ENCODE results near the gene HIGD1A.
"Not testable (repeated sequence)": the region's sequence is repeated elsewhere in the genome, so short reads cannot be mapped to it uniquely, and the experiment has no call there.

Gene HIGD1A

DNA sequence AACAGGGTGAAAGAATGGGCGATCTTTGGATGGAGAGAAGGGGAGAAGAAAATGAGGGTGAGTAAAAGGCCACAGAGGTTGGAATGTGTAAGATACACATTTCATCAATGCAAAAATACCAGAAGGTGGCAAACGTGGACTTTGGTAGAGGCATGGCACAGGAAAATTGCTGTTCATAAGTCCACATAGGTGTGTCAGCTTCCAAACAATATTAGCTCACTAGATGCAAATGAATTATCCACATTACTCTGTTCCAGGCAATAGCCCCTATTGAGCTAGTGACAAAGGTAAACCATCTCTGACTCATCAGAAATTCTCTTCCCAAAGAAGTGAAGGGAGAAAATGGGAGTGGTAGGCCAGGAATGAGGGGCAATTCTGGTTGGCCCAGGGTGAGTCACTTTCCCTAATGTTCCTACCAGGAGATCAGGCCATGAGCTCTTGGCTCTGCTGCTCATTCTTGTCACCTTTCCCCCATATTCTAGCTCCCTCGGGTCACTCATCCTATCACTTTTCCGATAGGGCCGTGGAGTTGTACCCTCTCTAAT lies 24.9 kb upstream of the HIGD1A start:
- no peak for DNase-seq

DNA sequence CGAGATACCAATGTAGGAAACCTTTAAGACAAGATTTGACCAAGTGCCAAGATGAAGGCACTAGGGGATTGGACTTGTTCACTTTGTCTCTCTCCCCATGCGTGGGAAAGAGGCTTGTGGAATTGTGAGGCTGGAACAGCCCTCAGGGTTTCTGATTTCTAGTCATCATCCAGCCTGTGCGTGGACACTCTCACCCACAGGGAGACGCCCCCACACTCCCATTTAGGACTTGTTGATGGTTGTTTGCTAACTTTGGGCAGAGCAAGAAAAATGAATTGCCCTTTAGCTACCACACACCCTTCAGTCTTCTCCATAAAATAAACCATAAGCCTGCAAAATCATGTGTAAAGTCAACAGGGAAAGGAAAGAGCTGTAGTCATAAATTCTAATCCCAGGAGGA lies 23.4 kb upstream of the HIGD1A start:
- DNase-seq, result no peak

DNA sequence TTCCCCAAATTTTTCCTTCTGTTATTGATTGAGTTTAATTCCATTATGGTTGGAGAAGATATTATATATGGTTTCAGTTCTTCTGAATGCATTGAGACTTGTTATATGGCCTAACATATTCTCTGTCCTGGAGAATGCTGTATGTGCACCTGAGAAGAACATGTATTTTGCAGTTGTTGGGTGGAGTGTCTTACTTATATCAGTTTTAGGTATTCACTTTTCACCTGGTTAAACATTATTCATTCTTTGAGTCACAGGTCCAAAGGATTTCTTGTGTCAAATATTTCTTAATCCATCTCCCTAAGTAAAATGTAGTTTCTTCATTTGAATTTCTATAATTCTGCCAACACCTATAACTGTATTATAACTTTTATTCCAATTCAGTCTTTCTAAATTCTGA lies 22.7 kb upstream of the HIGD1A start:
- no peak for DNase-seq

DNA sequence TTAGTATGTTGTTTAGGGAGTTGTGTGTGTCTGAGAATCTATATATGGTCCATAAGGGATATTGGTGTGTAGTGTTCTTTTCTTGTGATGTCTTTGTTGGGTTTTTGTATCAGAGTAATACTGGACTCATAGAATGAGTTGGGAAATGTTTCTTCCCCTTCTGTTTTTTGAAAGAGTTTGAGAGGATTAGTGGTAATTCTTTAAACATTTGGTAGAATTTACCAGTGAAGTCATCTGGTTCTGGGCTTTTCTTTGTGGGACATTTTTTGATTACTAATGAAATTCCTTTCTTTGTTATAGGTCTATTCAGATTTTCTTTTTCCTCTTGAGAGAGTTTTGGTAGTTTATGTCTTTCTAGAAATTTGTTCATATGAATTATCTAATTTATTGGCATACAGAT lies 21.9 kb upstream of the HIGD1A start:
- DNase-seq, result no peak

DNA sequence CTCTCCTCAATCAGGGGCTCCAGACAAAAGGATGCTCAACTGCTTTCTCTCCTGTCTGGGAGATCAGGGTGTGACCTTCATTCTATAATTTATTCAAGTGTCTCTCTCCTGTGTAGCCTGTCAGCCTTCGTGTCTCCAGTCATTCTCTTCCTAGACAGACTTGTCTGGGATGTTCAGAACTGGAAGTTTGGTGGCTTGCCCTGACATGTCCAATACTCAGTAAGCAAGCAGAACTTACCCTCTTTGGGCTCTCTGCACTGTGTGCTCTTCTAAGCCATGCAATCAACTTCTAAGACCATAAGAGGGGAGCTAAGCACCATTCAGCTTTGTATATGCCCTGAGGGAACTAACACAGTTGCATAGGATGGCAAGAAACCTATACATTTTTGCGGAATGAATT lies 19.1 kb upstream of the HIGD1A start:
- DNase-seq, result no peak

DNA sequence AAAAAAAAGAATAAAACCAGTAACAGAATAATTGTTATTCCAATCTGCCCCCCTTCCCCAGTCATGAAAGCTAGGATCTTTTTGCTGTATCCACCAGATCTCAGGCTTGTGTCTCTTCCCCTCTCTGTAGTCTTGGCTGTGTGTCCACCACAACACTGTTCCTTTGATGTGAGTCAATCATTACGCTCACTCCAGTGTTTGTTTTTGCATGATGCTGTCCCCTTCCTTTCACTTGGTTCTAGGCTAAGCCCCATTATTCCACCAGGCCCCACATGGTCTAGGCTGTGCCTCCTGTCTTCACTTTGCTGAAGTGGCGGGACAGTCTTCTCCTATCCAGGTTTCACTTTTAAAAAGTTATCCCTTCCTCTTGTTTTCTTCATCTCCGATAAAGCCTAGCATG lies 18.5 kb upstream of the HIGD1A start:
- no peak for DNase-seq

DNA sequence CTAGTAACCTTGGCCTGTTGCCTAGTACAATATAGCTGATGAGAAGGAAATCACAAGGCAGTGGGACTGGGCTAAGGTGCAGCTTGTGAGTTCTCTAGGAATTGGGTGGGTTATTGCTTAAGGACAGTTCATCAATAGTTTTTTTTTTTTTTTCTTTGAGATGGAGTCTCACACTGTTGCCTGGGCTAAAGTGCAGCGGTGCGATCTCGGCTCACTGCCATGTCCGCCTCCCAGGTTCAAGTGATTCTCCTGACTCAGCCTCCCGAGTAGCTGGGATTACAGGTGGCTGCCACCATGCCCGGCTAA lies 16.4 kb upstream of the HIGD1A start:
- no peak for DNase-seq

DNA sequence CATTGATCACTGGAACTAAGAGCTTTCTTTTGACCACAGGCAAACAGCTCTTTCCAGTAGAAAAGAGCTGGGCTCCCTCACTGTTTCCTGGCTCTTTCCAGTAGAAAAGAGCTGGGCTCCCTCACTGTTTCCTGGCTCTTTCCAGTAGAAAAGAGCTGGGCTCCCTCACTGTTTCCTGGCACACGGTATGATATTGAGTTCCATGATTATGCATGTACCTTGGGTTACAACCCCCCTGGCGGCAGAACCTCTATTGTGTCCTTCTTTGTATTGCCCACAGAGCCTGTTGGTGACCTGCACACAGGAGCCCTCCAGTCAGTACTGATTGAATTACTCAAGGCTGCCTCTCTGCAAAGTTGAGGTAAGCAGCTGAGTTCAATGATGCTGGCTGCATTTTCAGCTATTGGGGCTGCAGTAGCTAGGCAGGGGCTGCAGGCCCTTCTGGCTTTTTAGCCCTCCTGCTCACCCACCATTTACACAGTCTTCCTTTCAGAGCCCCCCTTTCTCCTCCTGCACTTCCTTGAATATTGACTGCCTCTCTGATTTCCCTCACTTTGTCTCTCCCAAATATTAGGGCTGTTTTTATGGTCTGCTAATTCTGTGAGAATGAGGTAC lies 15.2 kb upstream of the HIGD1A start:
- DNase-seq, result no peak

DNA sequence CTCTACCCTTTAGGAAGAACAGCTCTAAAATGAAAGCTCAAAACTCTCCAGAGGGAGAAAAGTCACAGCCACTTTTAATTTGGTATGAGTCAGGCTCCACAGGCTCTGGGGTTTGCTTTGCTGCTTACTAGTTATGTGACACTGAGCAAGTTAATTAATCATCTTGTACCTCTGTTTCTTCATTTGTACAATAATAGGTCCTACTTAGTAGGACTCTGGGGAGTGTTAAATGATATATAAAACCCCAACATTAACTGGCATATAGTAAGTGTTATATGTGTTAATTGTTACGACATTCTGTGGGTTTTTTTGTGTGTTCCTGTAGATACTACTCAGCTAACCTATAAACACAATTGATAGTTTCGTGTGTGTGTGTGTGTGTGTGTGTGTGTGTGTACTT lies 11.5 kb upstream of the HIGD1A start:
- DNase-seq, result no peak

DNA sequence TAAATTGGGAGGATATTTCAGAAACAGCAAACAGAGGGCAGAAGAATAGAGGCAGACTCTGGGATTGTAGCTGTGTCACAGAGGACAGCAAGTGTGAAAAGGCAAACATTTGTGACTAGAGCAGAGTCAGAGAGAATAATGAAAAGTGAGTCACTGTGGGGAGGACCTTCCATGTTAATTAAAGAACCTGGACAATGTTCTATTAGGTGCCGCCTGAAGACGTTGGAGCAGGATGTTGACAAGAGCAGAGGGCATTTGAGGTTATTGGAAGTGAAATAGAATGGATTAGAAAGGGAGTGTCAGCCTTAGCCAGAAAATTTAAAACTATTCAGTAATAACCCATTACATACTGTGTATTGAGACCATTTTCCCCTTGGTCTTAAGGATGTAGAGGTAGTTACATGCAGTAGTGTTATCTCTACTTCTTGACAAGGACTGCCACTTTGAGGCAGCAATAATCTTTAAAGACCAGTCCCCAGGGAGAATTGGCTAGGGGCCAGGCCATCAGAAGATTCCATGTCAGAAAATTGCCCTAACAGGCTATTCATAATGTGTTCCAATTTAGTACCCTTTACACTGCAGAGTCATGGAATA lies 10.7 kb upstream of the HIGD1A start:
- DNase-seq, result no peak

DNA sequence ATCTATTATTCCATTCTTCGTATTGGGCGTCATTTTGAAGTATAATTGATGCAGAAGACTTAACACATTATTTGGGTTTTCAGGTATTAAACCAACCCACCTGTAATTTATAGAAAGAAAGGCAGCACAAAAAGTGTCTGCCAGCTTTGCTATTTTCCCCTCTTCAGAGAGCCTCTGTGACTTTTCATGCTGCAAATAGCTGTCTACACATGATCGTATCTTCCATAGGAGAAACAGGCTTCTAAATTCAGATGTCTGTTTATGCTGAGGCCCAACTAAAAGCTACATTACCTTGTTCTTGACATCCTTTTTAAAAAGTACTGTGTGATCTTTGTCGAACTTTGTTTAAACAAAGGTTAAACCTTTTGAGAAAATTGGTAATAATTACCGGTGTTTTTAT lies 10.0 kb upstream of the HIGD1A start:
- no peak for DNase-seq

DNA sequence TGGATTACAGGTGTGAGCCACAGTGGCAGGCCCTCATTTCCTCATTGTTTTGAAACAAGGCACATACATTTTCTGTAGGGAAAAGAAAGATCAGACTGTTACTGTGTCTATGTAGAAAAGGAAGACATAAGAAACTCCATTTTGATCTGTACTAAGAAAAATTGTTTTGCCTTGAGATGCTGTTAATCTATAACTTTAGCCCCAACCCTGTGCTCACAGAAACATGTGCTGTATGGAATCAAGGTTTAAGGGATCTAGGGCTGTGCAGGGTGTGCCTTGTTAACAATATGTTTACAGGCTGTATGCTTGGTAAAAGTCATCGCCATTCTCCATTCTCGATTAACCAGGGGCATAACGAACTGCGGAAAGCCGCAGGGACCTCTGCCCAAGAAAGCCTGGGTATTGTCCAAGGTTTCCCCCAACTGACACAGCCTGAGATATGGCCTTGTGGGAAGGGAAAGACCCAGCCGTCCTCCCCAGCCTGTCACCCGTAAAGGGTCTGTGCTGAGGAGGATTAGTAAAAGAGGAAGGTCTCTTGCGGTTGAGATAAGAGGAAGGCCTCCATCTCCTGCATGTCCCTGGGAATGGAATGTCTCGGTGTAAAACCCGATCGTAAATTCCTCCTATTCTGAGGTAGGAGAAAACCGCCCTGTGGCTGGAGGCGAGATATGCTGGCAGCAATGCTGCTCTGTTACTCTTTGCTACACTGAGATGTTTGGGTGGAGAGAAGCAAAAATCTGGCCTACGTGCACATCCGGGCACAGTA lies 7.0 kb upstream of the HIGD1A start:
- DNase-seq, result not testable (repeated sequence)

DNA sequence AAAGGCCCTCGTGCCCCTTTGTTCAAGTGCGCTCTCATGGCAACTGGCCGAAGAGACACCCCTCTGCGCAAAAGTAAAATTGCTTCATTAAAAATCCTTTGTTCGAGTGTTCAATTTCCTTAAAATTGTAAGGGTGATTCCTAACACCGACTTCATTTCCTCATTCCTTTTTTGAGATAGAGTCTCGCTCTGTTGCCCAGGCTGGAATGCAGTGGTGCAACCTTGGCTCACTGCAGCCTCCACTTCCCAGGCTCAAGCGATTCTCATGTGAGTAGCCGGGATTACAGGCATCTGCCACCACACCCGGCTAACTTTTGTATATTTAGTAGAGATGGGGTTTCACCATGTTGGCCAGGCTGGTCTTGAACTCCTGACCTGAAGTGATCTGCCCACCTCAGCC lies 6.4 kb upstream of the HIGD1A start:
- not testable (repeated sequence) for DNase-seq

DNA sequence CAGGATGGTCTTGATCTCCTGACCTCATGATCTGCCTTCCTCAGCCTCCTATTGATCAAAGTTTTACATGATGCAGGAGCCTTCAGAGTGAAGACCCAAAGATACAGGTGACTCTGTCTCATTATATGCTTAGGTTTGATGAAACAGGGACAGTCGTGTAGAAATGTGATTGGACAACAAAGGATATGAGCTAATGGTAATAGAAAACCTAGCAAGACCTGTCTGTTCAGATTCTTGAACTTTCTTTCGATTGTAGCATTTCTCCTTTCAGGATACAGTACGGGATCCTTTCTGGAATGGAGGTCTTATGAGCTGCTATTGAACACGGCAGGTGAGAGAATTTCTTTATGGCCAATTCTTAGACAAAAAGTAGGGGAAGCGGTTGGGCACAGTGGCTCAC lies 4.9 kb upstream of the HIGD1A start, which contains the start of gene ACKR2:
ACKR2 (plus strand) TSS at position 244 of the 400 bp plus-strand sequence. CDS start 55,058 bp downstream, outside the sequence.
- no peak for DNase-seq

DNA sequence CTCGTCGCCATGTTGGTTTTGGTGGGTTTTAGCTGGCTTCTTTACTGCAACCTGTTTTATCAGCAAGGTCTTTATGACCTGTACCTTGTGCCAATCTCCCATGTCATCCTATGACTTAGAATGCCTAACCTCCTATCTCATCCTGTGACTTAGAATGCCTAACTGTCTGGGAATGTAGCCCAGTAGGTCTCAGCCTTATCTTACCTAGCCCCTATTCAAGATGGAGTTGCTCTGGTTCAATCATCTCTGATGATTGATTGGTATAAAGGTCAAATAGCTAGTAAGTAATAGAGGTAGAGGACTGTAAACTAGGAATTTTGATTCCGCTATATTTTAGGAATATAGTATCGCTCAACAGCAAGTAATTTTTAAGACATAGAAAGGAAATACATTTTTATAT lies 3.6 kb upstream of the HIGD1A start:
- DNase-seq, result no peak

DNA sequence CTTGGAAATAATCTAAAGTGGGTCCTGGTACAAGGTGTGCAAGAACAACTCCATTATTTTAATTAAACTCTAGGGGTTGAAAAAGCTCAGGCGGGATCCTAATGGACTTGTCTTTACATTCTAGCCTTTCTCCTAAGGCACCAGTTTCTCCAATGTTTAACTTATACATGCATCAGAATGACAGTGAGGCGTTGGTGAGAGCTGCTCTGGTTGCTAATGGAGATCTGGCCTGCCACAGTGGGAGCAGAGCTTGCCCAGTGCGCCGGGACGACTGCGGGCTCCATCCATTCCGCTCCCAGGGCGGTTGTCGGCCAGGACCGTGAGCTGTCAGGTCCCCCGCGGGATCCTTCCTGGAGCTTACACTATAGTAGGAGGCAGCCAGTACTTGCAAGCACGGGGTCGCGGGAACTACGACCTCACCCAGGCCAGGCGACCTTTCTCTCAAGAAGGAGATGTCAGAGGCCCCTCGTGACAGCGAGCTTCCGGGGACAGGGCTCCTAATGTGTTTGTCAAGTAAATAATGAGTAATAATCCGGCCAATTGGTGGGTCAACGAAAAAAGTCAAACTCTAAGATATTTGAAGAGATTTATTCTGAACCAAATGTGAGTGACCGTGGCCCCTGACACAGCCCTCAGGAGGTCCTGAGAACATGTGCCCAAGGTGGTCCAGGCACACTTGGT lies 991 bp upstream of the HIGD1A start:
- peak; percentile 11 for DNase-seq

DNA sequence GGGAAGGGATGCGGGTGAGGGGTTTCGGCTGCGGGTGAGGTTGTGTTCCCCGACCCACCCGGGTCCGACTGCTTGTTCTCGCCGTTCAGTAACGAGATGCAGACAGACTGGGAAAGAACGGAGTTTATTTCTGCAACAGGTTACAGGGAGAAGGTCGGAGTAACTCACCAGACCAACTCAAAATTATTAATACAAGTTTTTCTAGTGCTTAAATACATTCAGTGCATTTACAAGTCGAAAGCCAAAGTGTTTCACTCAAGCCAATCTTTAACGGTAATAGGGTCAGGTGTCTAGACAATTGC lies 492 bp upstream of the HIGD1A start:
- DNase-seq, result no peak

DNA sequence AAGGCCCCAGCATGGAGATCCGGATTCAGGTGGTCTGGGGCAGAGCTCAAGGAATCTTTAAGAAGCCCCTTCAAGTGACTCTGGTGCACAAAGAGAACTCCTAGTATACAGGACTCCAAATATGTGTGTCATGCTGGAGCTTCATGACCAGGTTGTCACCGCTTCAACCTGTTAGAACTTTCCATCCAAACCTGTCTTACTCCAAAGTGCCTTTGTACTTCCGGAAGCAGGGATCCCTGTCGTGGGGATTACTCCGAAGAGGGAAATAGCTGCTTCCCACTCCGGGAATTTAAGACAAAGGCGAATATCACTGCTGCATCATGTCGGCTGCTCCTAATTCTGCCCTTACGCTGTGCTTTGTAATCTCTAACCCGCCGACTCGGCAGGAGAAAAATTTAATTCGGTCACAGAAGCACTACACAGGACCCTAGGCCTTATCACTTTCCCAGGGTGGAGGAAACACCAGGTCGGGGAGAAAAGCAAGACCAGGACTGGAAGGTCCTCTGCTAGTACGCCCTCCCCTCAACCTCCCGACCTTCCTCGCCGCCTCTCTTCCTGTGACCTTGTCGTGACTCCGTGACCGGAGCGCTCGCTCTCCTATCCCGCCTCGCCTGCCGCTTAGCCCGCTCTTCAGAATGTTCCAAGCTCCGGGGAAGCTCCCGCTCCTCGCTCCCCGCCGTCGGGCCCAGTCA lies 730 bp downstream of the HIGD1A start:
- DNase-seq, result no peak

DNA sequence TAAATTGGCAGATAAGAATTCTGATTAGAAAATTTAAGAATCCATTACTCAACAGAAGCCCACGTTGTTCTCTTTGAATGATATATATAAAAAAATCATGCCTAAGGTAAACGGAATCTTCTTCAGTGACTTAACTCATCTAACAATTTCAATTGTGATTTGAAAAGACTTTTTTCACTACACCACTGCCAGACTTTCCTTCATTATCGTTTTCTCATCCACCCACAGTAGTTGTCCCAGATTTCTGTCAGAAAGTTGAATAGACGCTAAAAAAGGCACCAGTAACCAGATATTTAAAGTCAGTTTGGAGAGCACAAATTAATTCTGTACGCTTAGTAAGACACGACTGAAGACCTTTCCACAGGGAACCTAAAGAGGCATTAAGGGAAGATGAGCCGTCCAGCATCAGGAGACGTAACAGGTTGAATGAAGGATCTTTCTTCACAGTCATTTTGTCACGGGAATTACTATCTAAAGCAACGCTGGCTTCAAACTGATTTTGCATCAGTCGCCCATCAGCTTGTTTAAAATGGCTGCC lies 1.3 kb downstream of the HIGD1A start:
- no peak for DNase-seq

DNA sequence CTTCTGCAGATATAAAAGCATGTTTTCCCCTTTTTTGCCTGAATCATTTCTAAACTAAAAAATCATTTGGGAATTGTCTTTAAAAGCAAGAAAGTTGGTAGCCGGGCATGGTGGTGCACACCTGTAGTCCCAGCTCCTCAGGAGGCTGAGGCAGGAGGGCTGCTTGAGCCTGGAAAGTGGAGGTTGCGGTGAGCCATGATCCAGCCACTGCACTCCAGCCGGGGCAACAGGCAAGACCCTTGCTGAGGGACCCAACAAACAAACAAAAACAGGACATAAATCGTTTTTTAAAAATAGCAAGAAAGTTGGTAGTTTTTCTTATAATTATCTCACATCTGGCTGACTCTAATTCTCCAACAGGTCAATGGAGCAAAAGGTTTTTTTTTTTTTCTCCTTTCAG lies 2.5 kb downstream of the HIGD1A start:
- no peak for DNase-seq

DNA sequence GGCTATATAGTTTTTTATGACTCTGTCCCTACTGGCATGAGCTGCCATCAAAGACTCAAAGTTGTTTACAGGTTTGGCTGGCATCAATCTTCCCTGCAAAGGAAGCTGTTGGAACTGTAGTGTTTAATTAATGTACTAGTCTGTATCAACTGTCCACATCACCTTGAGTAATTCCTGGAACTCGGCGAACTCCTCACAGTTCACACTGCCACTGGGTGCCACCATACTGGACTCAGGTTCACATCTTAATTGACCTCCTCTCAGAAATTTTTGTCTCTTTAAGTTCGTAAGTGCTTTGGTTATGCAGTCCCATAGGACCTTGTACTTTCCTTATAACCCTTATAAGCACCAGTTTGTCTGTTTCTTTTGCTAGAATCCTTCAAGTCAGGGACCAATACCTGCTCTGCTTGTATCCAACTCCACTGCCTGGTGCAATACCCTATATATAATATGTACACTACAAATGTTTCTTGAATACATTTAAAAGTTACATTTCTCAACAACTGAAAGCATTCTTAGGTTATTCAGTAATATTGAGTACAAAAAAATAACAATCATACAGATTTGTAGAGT lies 3.2 kb downstream of the HIGD1A start:
- DNase-seq, result no peak

DNA sequence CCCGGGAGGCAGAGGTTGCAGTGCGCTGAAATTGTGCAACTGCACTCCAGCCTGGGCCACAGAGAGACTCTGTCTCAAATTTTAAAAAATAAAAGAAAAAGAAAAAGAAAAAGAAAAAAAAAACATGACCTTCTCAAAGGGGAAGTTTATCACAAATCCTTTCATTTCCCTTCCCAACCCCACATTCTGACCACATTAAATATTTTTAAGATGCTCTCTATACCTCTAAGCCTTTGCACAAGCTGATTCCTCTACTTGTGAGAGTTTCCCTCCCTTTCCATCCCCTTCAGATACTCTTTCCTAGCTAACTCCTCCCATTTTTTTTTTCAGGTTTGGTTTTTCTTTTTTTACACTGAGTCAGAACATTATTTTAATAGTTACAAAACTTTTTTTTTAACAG lies 4.0 kb downstream of the HIGD1A start:
- no peak for DNase-seq
